Trophoblast cell (in vitro differentiated cells and primary cell): ENCODE data around the gene SURF6.
"Not testable (repeated sequence)": the region's sequence is repeated elsewhere in the genome, so short reads cannot be mapped to it uniquely, and the experiment has no call there.

Experiments
- DNase-seq, 2 donors: peaks; one replicate each; pipeline ENCODE4 v3.0.0-alpha.2; 2016
- H2AFZ ChIP-seq: 2 replicates; pipeline ENCODE4 v1.6.1; 2013; ENCODE audit warnings: low read length, moderate library complexity, mild to moderate bottlenecking; ENCODE audit not compliant: insufficient read depth, poor library complexity
- H2AK5ac ChIP-seq: 2 replicates; pipeline ENCODE4 v1.6.1; 2013; ENCODE audit warnings: mild to moderate bottlenecking, low read length
- H2BK120ac ChIP-seq: 2 replicates; pipeline ENCODE4 v1.6.1; 2013; ENCODE audit warnings: low read length, mild to moderate bottlenecking, moderate library complexity; ENCODE audit not compliant: insufficient read depth, poor library complexity
- H2BK12ac ChIP-seq: 2 replicates; pipeline ENCODE4 v1.6.1; 2013; ENCODE audit warnings: mild to moderate bottlenecking, low read length, moderate library complexity
- H2BK5ac ChIP-seq: 2 replicates; pipeline ENCODE4 v1.6.1; 2013; ENCODE audit warnings: low read length, low read depth, moderate library complexity, mild to moderate bottlenecking; ENCODE audit not compliant: poor library complexity
- H3K14ac ChIP-seq: 2 replicates; pipeline ENCODE4 v1.6.1; 2013; ENCODE audit warnings: mild to moderate bottlenecking, low read length
- H3K18ac ChIP-seq: 2 replicates; pipeline ENCODE4 v1.6.1; 2013; ENCODE audit warnings: mild to moderate bottlenecking, low read length
- H3K23ac ChIP-seq: 2 replicates; pipeline ENCODE4 v1.6.1; 2013; ENCODE audit warnings: low read length
- H3K27ac ChIP-seq: 2 replicates; pipeline ENCODE4 v1.5.1; 2013; ENCODE audit warnings: low read depth, mild to moderate bottlenecking, inconsistent platforms, low read length, moderate library complexity
- H3K27me3 ChIP-seq: 2 replicates; pipeline ENCODE4 v1.6.1; 2013; ENCODE audit warnings: inconsistent platforms, mild to moderate bottlenecking, low read length, moderate library complexity; ENCODE audit not compliant: insufficient read depth
- H3K36me3 ChIP-seq, 2 experiments: 1 replicate in 1 of 2; 2 replicates in 1 of 2; pipeline ENCODE4 v1.6.1; 2013; ENCODE audit warnings: low read length in 2 of 2, mild to moderate bottlenecking in 2 of 2, moderate library complexity in 1 of 2; ENCODE audit not compliant: insufficient read depth in 2 of 2, control insufficient read depth in 1 of 2
- H3K4ac ChIP-seq: 2 replicates; pipeline ENCODE4 v1.6.1; 2013; ENCODE audit warnings: low read depth, mild to moderate bottlenecking, low read length, moderate library complexity
- H3K4me1 ChIP-seq, 2 experiments: 1 replicate in 1 of 2; 2 replicates in 1 of 2; pipeline ENCODE4 v1.6.1; 2013; ENCODE audit warnings: low read length in 2 of 2, mild to moderate bottlenecking in 2 of 2, moderate library complexity in 1 of 2; ENCODE audit not compliant: insufficient read depth in 2 of 2, control insufficient read depth in 1 of 2
- H3K4me2 ChIP-seq: 2 replicates; pipeline ENCODE4 v1.6.1; 2013; ENCODE audit warnings: inconsistent platforms, mild to moderate bottlenecking, low read length, moderate library complexity
- H3K4me3 ChIP-seq: 2 replicates; pipeline ENCODE4 v1.5.1; 2013; ENCODE audit warnings: mild to moderate bottlenecking, low read depth, low read length, inconsistent platforms
- H3K79me1 ChIP-seq: one replicate; pipeline ENCODE4 v1.6.1; 2013; ENCODE audit warnings: low read length
- H3K79me2 ChIP-seq: 2 replicates; pipeline ENCODE4 v1.6.1; 2013; ENCODE audit warnings: low read length, mild to moderate bottlenecking; ENCODE audit not compliant: control insufficient read depth, insufficient read depth, poor library complexity
- H3K9ac ChIP-seq: 2 replicates; pipeline ENCODE4 v1.6.1; 2013; ENCODE audit warnings: mild to moderate bottlenecking, low read length
- H3K9me3 ChIP-seq: 2 replicates; pipeline ENCODE4 v1.6.1; 2013; ENCODE audit warnings: low read depth, mild to moderate bottlenecking, control low read depth, inconsistent platforms, low read length; ENCODE audit not compliant: insufficient read depth
- H4K12ac ChIP-seq: 2 replicates; pipeline ENCODE4 v1.6.1; 2013; ENCODE audit warnings: low read depth, mild to moderate bottlenecking, low read length, moderate library complexity
- H4K8ac ChIP-seq: 2 replicates; pipeline ENCODE4 v1.6.1; 2013; ENCODE audit warnings: low read depth, mild to moderate bottlenecking, low read length, moderate library complexity
- H4K91ac ChIP-seq: one replicate; pipeline ENCODE4 v1.6.1; 2013; ENCODE audit warnings: low read depth, mild to moderate bottlenecking, low read length, moderate library complexity
- WGBS: extraction: QIAGEN DNeasy Blood & Tissue Kit; methylation state at CpG from one replicate; pipeline ENCODE4 v1.1.7; 2013; ENCODE audit warnings: missing lambda C conversion rate; ENCODE audit not compliant: insufficient read length, insufficient coverage; ENCODE audit errors: extremely low coverage; 5-methylcytosine and 5-hydroxymethylcytosine counted together

The SURF6 gene

DNA sequence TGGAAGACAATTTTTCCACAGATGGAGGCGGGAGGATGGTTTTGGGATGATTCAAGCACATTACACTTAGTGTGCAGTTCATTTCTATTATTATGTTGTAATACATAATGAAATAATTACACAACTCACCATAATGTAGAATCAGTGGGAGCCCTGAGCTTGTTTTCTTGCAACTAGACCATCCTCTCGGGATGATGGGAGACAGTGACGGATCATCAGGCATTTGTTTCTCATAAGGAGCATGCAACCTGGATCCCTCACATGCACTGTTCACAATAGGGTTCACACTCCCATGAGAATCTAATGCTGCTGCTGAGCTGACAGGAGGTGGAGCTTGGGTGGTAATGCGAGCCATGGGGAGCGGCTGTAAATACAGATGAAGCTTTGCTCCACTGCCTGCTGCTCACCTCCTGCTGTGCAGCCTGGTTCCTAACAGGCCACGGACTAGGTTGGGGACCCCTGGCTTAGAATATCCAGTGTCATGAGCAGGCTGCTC is 41.8 kb upstream of the SURF6 start:
- Histone ChIP-seq H3K9me3 (peaks cover 5% of the 10 kb centered on the region), H3K18ac (no peak overlapping the region), H3K14ac (no peak overlapping the region), H2BK5ac (no peak overlapping the region), H3K4me2 (no peak overlapping the region), H3K23ac (no peak overlapping the region), H3K27me3 (no peaks in the 10 kb centered on the region), H4K12ac (no peak overlapping the region), H3K79me1 (peaks cover 17% of the 10 kb centered on the region), H4K91ac (no peak overlapping the region), H3K4ac (no peak overlapping the region), H2AK5ac (no peak overlapping the region), H3K4me1 (peaks cover 2 to 5% of the 10 kb centered on the region in 2 experiments), H3K27ac (no peak overlapping the region), H2BK12ac (no peak overlapping the region), H2BK120ac (no peak overlapping the region), H3K9ac (no peak overlapping the region), H3K4me3 (no peak overlapping the region), H4K8ac (no peak overlapping the region), H3K79me2 (peaks cover 17% of the 10 kb centered on the region), H2AFZ (no peak overlapping the region), H3K36me3 (peaks cover 7 to 8% of the 10 kb centered on the region in 2 experiments)
- no peak for DNase-seq
- WGBS: no CpG with 5 or more reads among the region's 6 CpGs

DNA sequence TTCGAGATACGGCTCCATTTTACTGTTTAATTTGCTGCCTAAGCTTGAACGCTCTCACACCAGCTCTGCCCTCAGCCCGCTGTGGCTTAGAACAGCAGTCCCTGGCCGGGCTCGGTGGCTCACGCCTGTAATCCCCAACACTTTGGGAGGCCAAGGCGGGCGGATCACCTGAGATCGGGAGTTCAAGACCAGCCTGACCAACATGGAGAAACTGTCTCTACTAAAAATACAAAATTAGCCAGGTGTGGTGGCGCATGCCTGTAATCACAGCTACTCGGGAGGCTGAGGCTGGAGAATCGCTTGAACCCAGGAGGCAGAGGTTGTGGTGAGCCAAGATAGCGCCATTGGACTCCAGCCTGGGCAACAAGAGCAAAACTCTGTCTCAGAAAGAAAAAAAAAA is 41.3 kb upstream of the SURF6 start:
- not testable (repeated sequence) for H3K4ac ChIP-seq, H4K91ac ChIP-seq, DNase-seq, H3K27ac ChIP-seq, H2AK5ac ChIP-seq, H4K8ac ChIP-seq, H3K4me1 ChIP-seq, H3K9me3 ChIP-seq, H3K18ac ChIP-seq, H4K12ac ChIP-seq, H3K27me3 ChIP-seq, H3K4me3 ChIP-seq, H2BK12ac ChIP-seq, H2AFZ ChIP-seq, H3K14ac ChIP-seq, H3K23ac ChIP-seq, H2BK5ac ChIP-seq, H3K4me2 ChIP-seq, H2BK120ac ChIP-seq, H3K9ac ChIP-seq
- peaks cover 10 to 11% of the 10 kb centered on the region in 2 experiments for H3K36me3 ChIP-seq
- no CpG with 5 or more reads among the region's 14 CpGs for WGBS
- peaks cover 19% of the 10 kb centered on the region for H3K79me2 ChIP-seq
- peaks cover 17% of the 10 kb centered on the region for H3K79me1 ChIP-seq

DNA sequence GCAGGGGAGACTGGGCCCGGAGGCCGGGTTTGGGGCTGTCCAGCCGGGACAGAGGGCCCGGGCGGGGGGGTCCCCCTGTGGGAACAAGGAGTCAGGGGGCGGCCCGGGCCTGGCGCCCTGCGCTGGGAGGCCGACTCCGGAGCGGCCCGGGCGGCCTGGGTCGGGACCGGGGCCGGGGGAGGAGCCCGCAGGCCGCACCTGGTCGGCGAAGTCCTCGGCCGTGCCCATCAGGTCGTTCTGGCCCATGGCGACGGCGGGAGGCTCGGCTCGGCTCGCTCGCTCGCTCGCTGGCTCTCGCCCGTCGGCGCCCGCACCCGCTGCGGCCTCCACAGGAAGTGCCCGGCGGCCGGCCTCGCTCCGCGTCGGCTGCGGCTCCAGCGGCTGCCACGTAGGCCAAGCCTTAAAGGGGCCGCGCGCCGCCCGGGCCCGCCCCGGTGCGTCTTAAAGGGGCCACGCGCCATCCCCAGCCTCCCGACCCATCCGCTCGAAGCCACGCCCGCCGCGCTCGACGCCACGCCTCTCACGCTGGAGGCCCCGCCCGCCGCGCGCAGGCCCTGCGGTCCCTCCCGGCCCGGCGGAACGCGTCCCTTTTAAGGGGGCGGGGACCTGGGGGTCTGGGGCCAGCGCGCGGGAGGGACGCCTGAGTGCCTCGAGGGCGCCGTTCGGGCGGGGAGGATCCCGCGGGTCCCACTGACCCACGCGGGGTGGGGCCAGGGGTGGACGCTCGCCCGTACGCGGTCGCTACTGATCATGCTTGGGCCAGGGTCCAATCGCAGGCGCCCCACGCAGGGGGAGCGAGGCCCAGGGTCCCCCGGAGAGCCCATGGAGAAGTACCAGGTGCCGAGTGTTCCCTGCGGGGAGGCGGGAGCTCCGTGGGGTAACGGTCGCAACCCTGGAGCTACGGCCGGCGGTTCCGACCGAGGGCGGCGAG is 40.0 kb upstream of the SURF6 start, which contains the start of the genes STKLD1 and SURF4:
Gene STKLD1, plus strand, starts transcription at position 643 of the 931 bp plus-strand sequence. Its CDS starts 108 bp downstream, at position 751.
Gene SURF4, minus strand, starts transcription at position 337 of the 931 bp plus-strand sequence. Its CDS starts 91 bp downstream, at position 246.
- Histone ChIP-seq H3K36me3 (peaks cover 21 to 22% of the 10 kb centered on the region in 2 experiments), H2BK5ac (peak within 1 kb of the TSS; percentile 96), H2BK120ac (peak within 1 kb of the TSS; percentile 98), H2AK5ac (peak within 1 kb of the TSS; percentile 92), H3K9me3 (peaks cover 3% of the 10 kb centered on the region), H2BK12ac (no peak within 1 kb of the TSS), H3K23ac (peak within 1 kb of the TSS; percentile 37), H3K14ac (peak within 1 kb of the TSS; percentile 99), H3K27ac (peak within 1 kb of the TSS; percentile 96), H3K79me2 (peaks cover 26% of the 10 kb centered on the region), H3K4me1 (peaks cover 2 to 5% of the 10 kb centered on the region in 2 experiments), H2AFZ (peak within 1 kb of the TSS; percentile 98), H3K4me3 (peak within 1 kb of the TSS; percentile 97), H4K8ac (peak within 1 kb of the TSS; percentile 98), H4K12ac (peak within 1 kb of the TSS; percentile 87), H3K4ac (peak within 1 kb of the TSS; percentile 100), H3K9ac (peak within 1 kb of the TSS; percentile 99), H3K18ac (peak within 1 kb of the TSS; percentile 99), H4K91ac (peak within 1 kb of the TSS; percentile 99), H3K79me1 (peaks cover 17% of the 10 kb centered on the region), H3K27me3 (no peaks in the 10 kb centered on the region), H3K4me2 (peak within 1 kb of the TSS; percentile 84)
- DNase-seq: peak; percentile 96 to 98
- WGBS: no CpG with 5 or more reads among the region's 120 CpGs

- peak overlapping the region; percentile 31 for H2AFZ ChIP-seq
- H3K9me3 ChIP-seq: peaks cover 3% of the 10 kb centered on the region
- H4K12ac ChIP-seq: peak overlapping the region; percentile 87
- peak overlapping the region; percentile 100 for H3K4ac ChIP-seq
- H3K79me1 ChIP-seq: peaks cover 17% of the 10 kb centered on the region
- peaks cover 28 to 29% of the 10 kb centered on the region in 2 experiments for H3K36me3 ChIP-seq
- peak overlapping the region; percentile 37 for H3K23ac ChIP-seq
- peak overlapping the region; percentile 96 for H3K27ac ChIP-seq
- peaks cover 28% of the 10 kb centered on the region for H3K79me2 ChIP-seq
- WGBS: no CpG with 5 or more reads among the region's 39 CpGs
- no peaks in the 10 kb centered on the region for H3K27me3 ChIP-seq
- H3K4me1 ChIP-seq: peaks cover 4 to 5% of the 10 kb centered on the region in 2 experiments
- peak overlapping the region; percentile 74 for H3K4me2 ChIP-seq
- H2BK120ac ChIP-seq: peak overlapping the region; percentile 98
- H4K8ac ChIP-seq: peak overlapping the region; percentile 96
- peak overlapping the region; percentile 92 for H2AK5ac ChIP-seq
- peak; percentile 59 to 84 for DNase-seq
- peak overlapping the region; percentile 99 for H3K9ac ChIP-seq
- H3K4me3 ChIP-seq: peak overlapping the region; percentile 97
- H3K14ac ChIP-seq: peak overlapping the region; percentile 99
- peak overlapping the region; percentile 99 for H4K91ac ChIP-seq
- peak overlapping the region; percentile 99 for H3K18ac ChIP-seq
- no peak overlapping the region for H2BK12ac ChIP-seq
- peak overlapping the region; percentile 96 for H2BK5ac ChIP-seq
Observed at GRCh38 chr9:133375116-133375723, 39.2 kb upstream of the SURF6 start.
